Measurements from ENCODE around the gene CFAP141.

Gene CFAP141

DNA sequence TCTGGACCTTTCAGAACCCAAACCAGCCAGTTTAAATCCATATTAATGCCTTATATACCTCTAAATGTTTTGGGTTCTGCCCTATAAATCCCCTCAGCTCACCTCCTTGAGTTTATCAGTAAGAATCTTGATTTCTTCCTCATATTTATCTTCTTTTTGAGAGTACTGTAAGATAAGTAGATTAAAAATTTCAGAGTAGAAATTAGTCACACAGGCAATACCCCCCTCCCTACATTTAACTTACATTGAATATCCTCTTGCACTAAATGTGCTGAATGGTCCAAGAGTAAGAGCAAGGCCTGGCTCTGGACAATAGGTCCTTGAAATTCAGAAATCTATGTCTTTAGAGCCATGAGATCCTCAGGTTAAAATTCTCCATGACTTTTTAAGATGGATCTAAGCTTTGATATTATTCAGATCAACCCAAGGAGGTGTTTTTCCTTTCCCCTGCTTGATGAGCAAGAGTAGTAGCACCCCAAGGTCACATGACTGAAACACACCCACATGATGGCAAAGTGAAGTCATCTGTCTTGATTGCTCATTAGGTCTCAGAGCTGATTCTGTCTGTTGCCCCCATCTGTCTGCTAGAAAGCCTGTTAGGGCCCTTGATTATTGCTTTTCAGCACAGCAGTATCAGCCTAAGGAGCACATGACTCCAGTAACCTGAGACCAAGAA, 35.4 kb downstream of the CFAP141 start (continued):
- TF ChIP-seq, protein P1, sequence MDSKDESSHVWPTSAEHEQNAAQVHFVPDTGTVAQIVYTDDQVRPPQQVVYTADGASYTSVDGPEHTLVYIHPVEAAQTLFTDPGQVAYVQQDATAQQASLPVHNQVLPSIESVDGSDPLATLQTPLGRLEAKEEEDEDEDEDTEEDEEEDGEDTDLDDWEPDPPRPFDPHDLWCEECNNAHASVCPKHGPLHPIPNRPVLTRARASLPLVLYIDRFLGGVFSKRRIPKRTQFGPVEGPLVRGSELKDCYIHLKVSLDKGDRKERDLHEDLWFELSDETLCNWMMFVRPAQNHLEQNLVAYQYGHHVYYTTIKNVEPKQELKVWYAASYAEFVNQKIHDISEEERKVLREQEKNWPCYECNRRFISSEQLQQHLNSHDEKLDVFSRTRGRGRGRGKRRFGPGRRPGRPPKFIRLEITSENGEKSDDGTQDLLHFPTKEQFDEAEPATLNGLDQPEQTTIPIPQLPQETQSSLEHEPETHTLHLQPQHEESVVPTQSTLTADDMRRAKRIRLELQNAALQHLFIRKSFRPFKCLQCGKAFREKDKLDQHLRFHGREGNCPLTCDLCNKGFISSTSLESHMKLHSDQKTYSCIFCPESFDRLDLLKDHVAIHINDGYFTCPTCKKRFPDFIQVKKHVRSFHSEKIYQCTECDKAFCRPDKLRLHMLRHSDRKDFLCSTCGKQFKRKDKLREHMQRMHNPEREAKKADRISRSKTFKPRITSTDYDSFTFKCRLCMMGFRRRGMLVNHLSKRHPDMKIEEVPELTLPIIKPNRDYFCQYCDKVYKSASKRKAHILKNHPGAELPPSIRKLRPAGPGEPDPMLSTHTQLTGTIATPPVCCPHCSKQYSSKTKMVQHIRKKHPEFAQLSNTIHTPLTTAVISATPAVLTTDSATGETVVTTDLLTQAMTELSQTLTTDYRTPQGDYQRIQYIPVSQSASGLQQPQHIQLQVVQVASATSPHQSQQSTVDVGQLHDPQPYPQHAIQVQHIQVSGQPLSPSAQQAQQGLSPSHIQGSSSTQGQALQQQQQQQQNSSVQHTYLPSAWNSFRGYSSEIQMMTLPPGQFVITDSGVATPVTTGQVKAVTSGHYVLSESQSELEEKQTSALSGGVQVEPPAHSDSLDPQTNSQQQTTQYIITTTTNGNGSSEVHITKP (tag by site-specific recombination; IDR thresholded peaks at IDR 0.05) = peak; percentile 14; the same call in 1 of the 2 replicates

DNA sequence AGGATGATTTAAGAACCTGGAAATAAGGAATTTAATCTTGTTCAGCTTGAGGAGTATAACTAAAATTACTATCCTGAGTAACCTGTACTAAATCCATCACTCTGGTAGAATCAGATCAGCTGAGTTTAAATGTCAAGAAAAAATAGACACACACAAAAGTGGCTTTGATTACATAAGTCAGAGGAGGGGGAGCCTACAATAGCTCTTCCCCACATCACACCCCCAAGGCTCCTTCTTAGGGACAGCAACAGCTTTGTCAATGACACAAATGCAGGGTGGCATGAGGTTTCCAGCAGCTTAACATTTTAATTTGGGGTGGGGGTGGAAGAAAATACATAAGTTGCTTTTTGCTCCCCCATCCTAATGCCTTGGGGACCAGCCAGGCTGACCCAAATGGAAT, 38.7 kb downstream of the CFAP141 start:
- Histone ChIP-seq H3K4me3 (ENCODE audit: low read depth, low read length) (no peak overlapping the region), H3K9me3 (ENCODE audit: control insufficient read depth, insufficient read depth, low read depth, low read length) (no peaks in the 10 kb centered on the region), H3K36me3 (ENCODE audit: control insufficient read depth in 2 of 2, insufficient read depth in 1 of 2, low read length in 2 of 2) (peaks cover 56 to 99% of the 10 kb centered on the region in 2 experiments), H3K27ac (ENCODE audit: extremely low read depth, low read depth, low read length) (no peak overlapping the region), H3K4me1 (ENCODE audit: control insufficient read depth, insufficient read depth, low read length) (no peaks in the 10 kb centered on the region)
- CTCF ChIA-PET = no interaction called here
- POLR2A ChIA-PET = interaction anchor here (0.6 kb wide), 1 partner anchor 180 kb away, joined by 6 read pairs; no protein-coding TSS in a partner anchor
- no peak for TF ChIP-seq ZBTB8A (tag by site-specific recombination; IDR thresholded peaks at IDR 0.05)
- TF ChIP-seq SP2 (tag by site-specific recombination; IDR thresholded peaks at IDR 0.05) = no peak
- no peak for TF ChIP-seq ZSCAN23 (tag by site-specific recombination; IDR thresholded peaks at IDR 0.05)
- no peak for TF ChIP-seq ZNF148 (tag by site-specific recombination; IDR thresholded peaks at IDR 0.05; ENCODE audit: borderline replicate concordance)
- no peak for TF ChIP-seq ZNF660 (tag by site-specific recombination; IDR thresholded peaks at IDR 0.05)
- TF ChIP-seq ZNF626 (tag by site-specific recombination; IDR thresholded peaks at IDR 0.05) = no peak
- TF ChIP-seq ZNF24 (tag by site-specific recombination; IDR thresholded peaks at IDR 0.05) = no peak
- no peak for TF ChIP-seq ZNF558 (tag by site-specific recombination; IDR thresholded peaks at IDR 0.05)
- no peak for TF ChIP-seq PRDM2 (tag by site-specific recombination; IDR thresholded peaks at IDR 0.05; ENCODE audit: borderline replicate concordance)

DNA sequence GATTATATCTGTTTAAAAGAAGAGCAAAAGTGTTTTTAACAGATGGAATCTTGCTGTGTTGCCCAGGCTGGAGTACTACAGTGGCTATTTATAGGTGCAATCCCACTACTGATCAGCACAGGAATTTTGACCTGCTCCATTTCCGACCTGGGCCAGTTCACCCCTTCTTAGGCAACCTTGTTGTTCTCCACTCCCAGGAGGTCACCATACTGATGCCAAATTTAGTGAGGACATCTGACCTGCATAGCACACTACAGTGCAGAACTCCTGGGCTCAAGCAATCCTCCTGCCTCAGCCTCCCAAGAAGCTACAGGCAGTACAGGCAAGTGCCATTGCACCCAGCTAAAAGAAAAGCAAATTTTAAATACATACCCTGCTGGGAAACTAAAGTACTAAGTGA, 39.9 kb downstream of the CFAP141 start:
- TF ChIP-seq ZNF157 (tag by site-specific recombination; IDR thresholded peaks at IDR 0.05) (no peak), ZBTB48 (tag by site-specific recombination; IDR thresholded peaks at IDR 0.05) (no peak)
- H3K36me3 ChIP-seq (ENCODE audit: control insufficient read depth in 2 of 2, insufficient read depth in 1 of 2, low read length in 2 of 2) = peaks cover 54 to 99% of the 10 kb centered on the region in 2 experiments
- ChIA-PET CTCF (no interaction called here), POLR2A (no interaction called here)
- H3K9me3 ChIP-seq (ENCODE audit: control insufficient read depth, insufficient read depth, low read depth, low read length) = no peaks in the 10 kb centered on the region
- no peak overlapping the region for H3K27ac ChIP-seq (ENCODE audit: extremely low read depth, low read depth, low read length)
- no peaks in the 10 kb centered on the region for H3K4me1 ChIP-seq (ENCODE audit: control insufficient read depth, insufficient read depth, low read length)
- H3K4me3 ChIP-seq (ENCODE audit: low read depth, low read length) = no peak overlapping the region
